ENCODE results near the gene ITGB6. TPM values are rescaled to one million over a fixed set of nuclear protein-coding genes. Genes with fewer than 3 reads are reported as not detected.

ITGB6 gene
- total RNA-seq, 1 donor from 2014 or later: 17.2 TPM

- Histone ChIP-seq H3K27ac (no peak overlapping the region), H3K4me1 (peaks cover 10% of the 10 kb centered on the region), H3K4me3 (no peak overlapping the region), H3K36me3 (no peaks in the 10 kb centered on the region), H3K27me3 (no peaks in the 10 kb centered on the region), H3K9me3 (no peaks in the 10 kb centered on the region)
- intact Hi-C loops (cut with DNase I): no loop called here
- no peak for DNase-seq (ENCODE audit: extremely low spot score in 2 of 2)
- TF ChIP-seq CTCF (IDR thresholded peaks at IDR 0.05) (no peak), POLR2AphosphoS5 (IDR thresholded peaks at IDR 0.05; ENCODE audit: insufficient read depth in 1 of 2, low read depth in 1 of 2) (no peak), POLR2A (IDR thresholded peaks at IDR 0.05) (no peak)
Observed at GRCh38 chr2:160145471-160145870, 54.6 kb downstream of the ITGB6 start.

DNA sequence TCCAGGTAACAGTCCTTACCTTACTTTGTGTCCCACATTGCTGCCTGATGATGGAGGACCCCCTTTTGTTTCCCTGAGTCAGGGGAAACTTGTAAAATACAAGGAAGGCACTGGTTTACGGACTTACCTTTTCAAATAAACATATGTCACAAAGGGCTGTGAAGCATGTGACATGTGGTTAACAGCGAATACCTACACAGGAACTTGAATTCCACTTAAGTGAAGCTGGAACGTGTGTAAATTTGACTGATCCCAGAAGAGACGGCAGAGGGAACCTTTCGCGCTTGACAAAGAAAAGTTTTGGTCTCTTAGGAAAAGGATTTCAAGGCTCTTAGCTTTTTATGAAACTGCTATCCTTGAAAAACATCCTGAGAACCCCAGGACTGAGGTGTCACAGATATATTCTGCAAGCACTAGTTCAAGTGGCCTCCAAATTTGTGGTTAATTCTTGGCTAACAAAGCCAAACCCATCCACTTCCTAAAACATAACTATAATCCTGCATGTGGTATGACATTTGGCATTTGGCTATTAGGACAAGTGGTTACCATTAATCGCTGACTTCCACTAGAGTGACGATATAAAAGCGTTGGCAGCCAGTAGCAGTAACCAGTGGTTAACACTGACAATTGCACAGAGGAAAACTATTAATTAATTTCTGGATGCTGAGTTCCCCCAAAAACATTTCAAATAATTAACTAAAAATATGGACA, 55.6 kb downstream of the ITGB6 start:
- H3K36me3 ChIP-seq: no peaks in the 10 kb centered on the region
- TF ChIP-seq CTCF (IDR thresholded peaks at IDR 0.05): no peak
- no peak for TF ChIP-seq POLR2A (IDR thresholded peaks at IDR 0.05)
- TF ChIP-seq POLR2AphosphoS5 (IDR thresholded peaks at IDR 0.05; ENCODE audit: insufficient read depth in 1 of 2, low read depth in 1 of 2): no peak
- peaks cover 10% of the 10 kb centered on the region for H3K4me1 ChIP-seq
- intact Hi-C loops (cut with DNase I): no loop called here
- no peak overlapping the region for H3K27ac ChIP-seq
- no peaks in the 10 kb centered on the region for H3K27me3 ChIP-seq
- no peaks in the 10 kb centered on the region for H3K9me3 ChIP-seq
- DNase-seq (ENCODE audit: extremely low spot score in 2 of 2): no peak
- H3K4me3 ChIP-seq: no peak overlapping the region

DNA sequence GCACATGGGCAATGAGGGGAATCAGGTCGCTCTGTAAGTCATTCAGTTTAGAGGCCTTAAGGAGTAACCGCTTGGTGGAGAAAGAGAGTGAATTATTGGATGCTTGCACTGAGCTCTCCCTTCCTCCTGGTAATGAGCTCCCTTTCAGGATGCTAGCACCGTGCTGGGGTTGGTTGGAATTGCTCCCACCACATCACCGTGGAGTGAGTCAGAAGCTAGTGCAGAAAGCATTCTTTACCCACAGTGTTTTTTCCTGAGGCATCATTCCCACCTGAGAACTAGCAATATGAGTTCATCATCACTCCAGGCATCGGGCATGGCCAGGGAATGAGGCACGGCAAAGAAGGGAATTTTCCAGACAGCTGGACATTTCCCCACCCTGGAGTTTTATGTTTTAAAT, 57.6 kb downstream of the ITGB6 start:
- intact Hi-C loops (cut with DNase I): no loop called here
- TF ChIP-seq CTCF (IDR thresholded peaks at IDR 0.05) (no peak), POLR2AphosphoS5 (IDR thresholded peaks at IDR 0.05; ENCODE audit: insufficient read depth in 1 of 2, low read depth in 1 of 2) (no peak), POLR2A (IDR thresholded peaks at IDR 0.05) (no peak)
- Histone ChIP-seq H3K9me3 (no peaks in the 10 kb centered on the region), H3K27ac (no peak overlapping the region), H3K4me3 (no peak overlapping the region), H3K4me1 (peaks cover 10% of the 10 kb centered on the region), H3K36me3 (no peaks in the 10 kb centered on the region), H3K27me3 (no peaks in the 10 kb centered on the region)
- DNase-seq (ENCODE audit: extremely low spot score in 2 of 2): no peak

DNA sequence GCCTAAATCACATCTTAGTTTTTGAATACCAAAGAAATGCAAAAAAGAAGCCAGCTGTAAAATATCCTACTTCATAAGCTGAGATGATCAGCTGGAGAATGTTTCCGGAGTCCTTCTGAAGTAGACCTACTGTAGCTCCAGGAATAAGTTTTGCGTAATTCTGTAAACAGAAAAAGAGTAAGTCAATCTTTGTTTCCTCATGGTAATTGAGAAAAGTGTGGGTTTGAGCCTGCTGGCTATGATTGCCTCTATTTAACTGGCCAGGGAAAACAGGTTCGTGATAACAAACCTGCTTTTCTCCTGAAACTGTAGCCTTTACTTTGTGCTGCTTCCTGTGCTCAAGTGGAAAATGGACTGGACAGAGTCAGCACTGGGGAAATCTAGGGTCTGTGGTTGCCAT, 58.2 kb downstream of the ITGB6 start:
- Histone ChIP-seq H3K27me3 (no peaks in the 10 kb centered on the region), H3K27ac (no peak overlapping the region), H3K4me3 (no peak overlapping the region), H3K9me3 (no peaks in the 10 kb centered on the region), H3K36me3 (no peaks in the 10 kb centered on the region), H3K4me1 (peaks cover 10% of the 10 kb centered on the region)
- TF ChIP-seq POLR2AphosphoS5 (IDR thresholded peaks at IDR 0.05; ENCODE audit: insufficient read depth in 1 of 2, low read depth in 1 of 2) (no peak), POLR2A (IDR thresholded peaks at IDR 0.05) (no peak), CTCF (IDR thresholded peaks at IDR 0.05) (no peak)
- DNase-seq (ENCODE audit: extremely low spot score in 2 of 2): no peak
- intact Hi-C loops (cut with DNase I): no loop called here

GRCh38 chr2:160141419-160141818, 58.7 kb downstream of the ITGB6 start:
- Histone ChIP-seq H3K36me3 (no peaks in the 10 kb centered on the region), H3K27ac (no peak overlapping the region), H3K4me3 (no peak overlapping the region)

More at GRCh38 chr2:160141419-160141818, 58.7 kb downstream of the ITGB6 start:
- Histone ChIP-seq H3K27me3 (no peaks in the 10 kb centered on the region), H3K4me1 (peaks cover 10% of the 10 kb centered on the region), H3K9me3 (no peaks in the 10 kb centered on the region)
- intact Hi-C loops (cut with DNase I): no loop called here
- TF ChIP-seq POLR2A (IDR thresholded peaks at IDR 0.05) (no peak), POLR2AphosphoS5 (IDR thresholded peaks at IDR 0.05; ENCODE audit: insufficient read depth in 1 of 2, low read depth in 1 of 2) (no peak), CTCF (IDR thresholded peaks at IDR 0.05) (no peak)
- DNase-seq (ENCODE audit: extremely low spot score in 2 of 2): no peak

Measured in vagina (tissue), 2 donors.